Measurements from ENCODE around the gene ACER2.
A peak's percentile ranks its signal among the peaks of the same experiment; 100 is the strongest.
"Not testable (repeated sequence)": the region's sequence is repeated elsewhere in the genome, so short reads cannot be mapped to it uniquely, and the experiment has no call there.

ACER2 gene

DNA sequence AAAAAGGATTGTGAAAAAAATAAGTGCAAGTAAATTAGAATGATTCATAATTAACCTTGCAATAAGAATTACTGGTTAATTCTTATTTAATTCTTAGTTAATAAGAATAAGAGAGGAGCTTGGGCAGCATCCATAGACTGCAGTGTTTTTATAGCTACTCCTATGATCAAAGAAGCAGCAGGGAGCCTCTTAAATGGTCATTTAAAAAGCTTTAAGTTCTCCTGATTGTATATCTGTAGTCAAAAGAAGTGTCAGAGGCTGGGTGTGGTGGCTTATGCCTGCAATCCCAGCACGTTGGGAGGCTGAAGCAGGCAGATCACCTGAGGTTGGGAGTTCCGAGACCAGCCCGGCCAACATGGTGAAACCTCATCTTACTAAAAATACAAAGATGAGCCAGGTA, 14.4 kb downstream of the ACER2 start:
- Mint-ChIP-seq H3K4me1 (ENCODE audit: low read depth) (no peaks in the 10 kb centered on the region), H3K9me3 (no peaks in the 10 kb centered on the region), H3K27ac (no peak overlapping the region), H3K36me3 (ENCODE audit: low read depth) (peaks cover 3% of the 10 kb centered on the region), H3K27me3 (ENCODE audit: low read depth) (no peaks in the 10 kb centered on the region), H3K4me3 (no peak overlapping the region)

DNA sequence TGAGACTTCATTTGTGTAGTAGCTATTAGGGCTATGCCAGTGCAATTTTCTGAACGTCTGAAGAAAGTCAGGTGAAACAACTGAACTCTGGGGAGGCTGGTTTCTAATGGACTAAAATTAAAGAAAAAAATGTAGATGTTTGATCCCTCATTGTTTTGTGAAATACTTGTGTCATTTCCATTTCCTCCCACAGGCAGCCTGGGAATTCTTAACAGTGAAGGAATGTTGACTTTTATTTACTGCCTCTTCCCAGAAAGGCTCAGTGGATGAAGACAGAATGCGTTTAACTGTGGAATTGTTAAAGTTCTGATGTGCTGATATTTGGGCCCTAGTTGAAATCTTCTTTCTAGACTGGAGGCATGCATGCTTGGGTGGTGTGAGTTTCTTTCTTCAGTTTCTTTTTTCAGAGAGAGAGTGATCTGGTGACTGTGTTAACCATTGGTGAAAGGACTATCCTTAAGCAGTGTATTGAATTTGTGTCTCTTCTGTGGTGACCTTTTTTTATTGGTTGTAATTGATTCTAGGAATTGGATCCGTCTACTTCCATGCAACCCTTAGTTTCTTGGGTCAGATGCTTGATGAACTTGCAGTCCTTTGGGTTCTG, 15.5 kb downstream of the ACER2 start:
- H3K36me3 Mint-ChIP-seq (ENCODE audit: low read depth): peaks cover 3% of the 10 kb centered on the region
- no peaks in the 10 kb centered on the region for H3K9me3 Mint-ChIP-seq
- H3K4me3 Mint-ChIP-seq: no peak overlapping the region
- H3K27me3 Mint-ChIP-seq (ENCODE audit: low read depth): no peaks in the 10 kb centered on the region
- no peaks in the 10 kb centered on the region for H3K4me1 Mint-ChIP-seq (ENCODE audit: low read depth)
- no peak overlapping the region for H3K27ac Mint-ChIP-seq

DNA sequence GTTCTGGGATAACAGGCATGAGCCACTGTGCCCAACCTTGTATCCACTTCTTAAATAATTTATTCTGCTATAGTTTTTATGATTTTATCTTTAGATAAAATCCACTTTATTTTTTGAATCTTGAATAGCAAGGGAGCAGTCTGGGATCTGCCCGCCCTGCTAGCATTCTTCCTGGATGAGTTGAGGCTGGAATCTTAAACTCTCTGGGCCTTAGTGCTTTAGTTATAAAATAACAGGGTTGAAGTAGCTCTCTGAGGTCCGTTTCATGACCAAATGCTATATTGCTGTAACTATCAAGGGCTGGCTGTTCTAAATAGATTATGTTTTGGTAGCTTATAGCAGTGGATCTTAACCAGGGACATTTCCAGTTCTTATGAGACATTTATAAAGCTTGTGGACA, 20.8 kb downstream of the ACER2 start:
- no peak overlapping the region for H3K4me3 Mint-ChIP-seq
- no peak overlapping the region for H3K27ac Mint-ChIP-seq
- H3K9me3 Mint-ChIP-seq: no peaks in the 10 kb centered on the region
- H3K36me3 Mint-ChIP-seq (ENCODE audit: low read depth): peaks cover 2% of the 10 kb centered on the region
- peaks cover 2% of the 10 kb centered on the region for H3K4me1 Mint-ChIP-seq (ENCODE audit: low read depth)
- H3K27me3 Mint-ChIP-seq (ENCODE audit: low read depth): no peaks in the 10 kb centered on the region

DNA sequence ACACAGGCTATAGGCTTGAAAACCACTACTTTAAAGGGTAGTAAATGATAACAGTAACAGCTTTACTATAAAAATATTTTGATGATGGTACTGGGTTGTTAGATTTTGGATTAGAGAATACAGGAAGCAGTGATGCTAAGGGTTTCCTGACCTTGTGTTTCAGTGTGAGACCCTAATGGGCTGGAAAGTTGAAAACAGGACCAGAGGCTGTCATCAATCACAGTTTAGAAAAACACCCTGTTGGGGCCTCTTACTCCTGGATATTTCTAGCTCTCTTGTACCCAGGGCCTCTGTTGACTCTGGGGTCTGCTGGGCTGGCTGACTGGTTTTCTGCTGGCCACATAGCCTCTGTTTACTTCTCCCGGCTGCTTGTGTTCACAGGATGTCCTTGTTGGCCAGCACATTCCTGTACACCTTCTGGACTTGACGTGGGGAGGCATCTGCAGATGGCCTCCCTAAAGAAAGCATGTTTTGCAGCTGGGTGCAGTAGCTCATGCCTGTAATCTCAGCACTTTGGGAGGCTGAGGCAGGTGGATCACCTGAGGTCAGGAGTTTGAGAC, 21.5 kb downstream of the ACER2 start:
- no peaks in the 10 kb centered on the region for H3K9me3 Mint-ChIP-seq
- H3K4me1 Mint-ChIP-seq (ENCODE audit: low read depth): peaks cover 2% of the 10 kb centered on the region
- no peaks in the 10 kb centered on the region for H3K27me3 Mint-ChIP-seq (ENCODE audit: low read depth)
- H3K4me3 Mint-ChIP-seq: no peak overlapping the region
- H3K27ac Mint-ChIP-seq: no peak overlapping the region
- peaks cover 2% of the 10 kb centered on the region for H3K36me3 Mint-ChIP-seq (ENCODE audit: low read depth)

DNA sequence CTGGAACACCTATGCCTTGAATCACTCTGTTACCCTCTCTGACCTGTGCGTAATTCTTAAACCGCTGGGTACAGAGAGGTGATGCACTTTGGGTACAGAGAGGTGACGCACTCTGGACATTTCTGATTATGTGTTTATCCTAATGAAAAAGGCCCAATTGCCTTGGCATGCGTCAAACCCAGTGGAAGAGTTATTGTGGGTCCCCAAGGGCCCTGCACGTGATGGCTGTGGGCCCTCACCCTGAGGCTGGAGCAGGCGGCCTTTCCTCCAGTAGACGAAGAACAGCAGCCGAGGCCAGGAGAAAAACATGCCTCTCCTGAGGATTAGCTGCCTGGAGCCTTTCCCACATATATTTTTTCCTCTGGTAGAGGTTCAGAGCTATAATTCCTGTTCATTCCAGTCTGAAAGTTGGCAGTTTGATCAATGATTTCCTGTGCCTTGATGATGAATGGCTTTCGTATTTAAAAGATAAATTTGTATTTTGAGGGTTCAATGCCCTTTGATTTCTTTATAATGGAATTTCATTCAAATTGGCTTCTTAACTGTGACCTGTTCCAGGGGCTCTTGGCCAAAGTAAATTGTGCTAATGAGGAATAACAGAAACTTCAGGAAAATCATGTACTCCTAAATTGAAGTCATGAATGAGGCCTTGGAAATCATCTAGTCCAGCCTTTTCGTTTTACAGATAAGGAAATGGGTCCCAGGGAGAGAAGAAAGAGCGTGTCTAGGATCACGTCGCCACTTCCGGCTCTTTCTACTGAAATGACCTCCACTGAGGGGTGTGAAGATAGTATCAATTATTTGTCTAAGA, 22.8 kb downstream of the ACER2 start:
- no peak overlapping the region for H3K27ac Mint-ChIP-seq
- no peaks in the 10 kb centered on the region for H3K9me3 Mint-ChIP-seq
- H3K36me3 Mint-ChIP-seq (ENCODE audit: low read depth): peaks cover 2% of the 10 kb centered on the region
- H3K4me1 Mint-ChIP-seq (ENCODE audit: low read depth): peaks cover 2% of the 10 kb centered on the region
- H3K27me3 Mint-ChIP-seq (ENCODE audit: low read depth): no peaks in the 10 kb centered on the region
- H3K4me3 Mint-ChIP-seq: no peak overlapping the region

DNA sequence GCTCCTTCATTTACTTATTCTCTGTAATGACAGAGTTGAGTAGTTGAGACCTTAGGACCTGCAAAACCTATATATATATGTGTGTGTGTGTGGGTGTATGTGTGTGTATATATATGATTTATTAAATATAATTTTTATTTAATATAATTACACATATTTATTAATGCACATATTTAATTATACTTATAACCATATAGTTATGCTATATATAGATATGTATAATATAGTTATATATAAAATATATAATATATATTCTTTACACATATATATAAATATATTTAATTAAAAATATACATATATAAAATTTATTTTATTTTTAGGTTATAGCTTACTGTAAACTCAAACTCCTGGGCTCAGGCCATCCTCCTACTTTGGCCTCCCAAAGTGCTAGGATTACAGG, 23.7 kb downstream of the ACER2 start:
- Mint-ChIP-seq H3K27me3 (ENCODE audit: low read depth) (no peaks in the 10 kb centered on the region), H3K4me3 (no peak overlapping the region), H3K4me1 (ENCODE audit: low read depth) (peaks cover 2% of the 10 kb centered on the region), H3K36me3 (ENCODE audit: low read depth) (peaks cover 2% of the 10 kb centered on the region), H3K9me3 (no peaks in the 10 kb centered on the region), H3K27ac (no peak overlapping the region)

DNA sequence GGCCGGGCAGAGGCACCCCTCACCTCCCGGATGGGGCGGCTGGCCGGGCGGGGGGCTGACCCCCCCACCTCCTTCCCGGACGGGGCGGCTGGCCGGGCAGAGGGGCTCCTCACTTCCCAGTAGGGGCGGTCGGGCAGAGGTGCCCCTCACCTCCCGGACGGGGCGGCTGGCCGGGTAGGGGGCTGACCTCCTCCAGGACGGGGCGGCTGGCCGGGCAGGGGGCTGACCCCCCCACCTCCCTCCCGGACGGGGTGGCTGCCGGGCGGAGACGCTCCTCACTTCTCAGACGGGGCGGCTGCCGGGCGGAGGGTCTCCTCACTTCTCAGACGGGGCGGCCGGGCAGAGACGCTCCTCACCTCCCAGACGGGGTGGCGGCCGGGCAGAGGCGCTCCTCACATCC, 24.9 kb downstream of the ACER2 start:
- not testable (repeated sequence) for H3K4me1 Mint-ChIP-seq (ENCODE audit: low read depth); H3K27me3 Mint-ChIP-seq (ENCODE audit: low read depth); H3K4me3 Mint-ChIP-seq; H3K27ac Mint-ChIP-seq; H3K36me3 Mint-ChIP-seq (ENCODE audit: low read depth); H3K9me3 Mint-ChIP-seq

DNA sequence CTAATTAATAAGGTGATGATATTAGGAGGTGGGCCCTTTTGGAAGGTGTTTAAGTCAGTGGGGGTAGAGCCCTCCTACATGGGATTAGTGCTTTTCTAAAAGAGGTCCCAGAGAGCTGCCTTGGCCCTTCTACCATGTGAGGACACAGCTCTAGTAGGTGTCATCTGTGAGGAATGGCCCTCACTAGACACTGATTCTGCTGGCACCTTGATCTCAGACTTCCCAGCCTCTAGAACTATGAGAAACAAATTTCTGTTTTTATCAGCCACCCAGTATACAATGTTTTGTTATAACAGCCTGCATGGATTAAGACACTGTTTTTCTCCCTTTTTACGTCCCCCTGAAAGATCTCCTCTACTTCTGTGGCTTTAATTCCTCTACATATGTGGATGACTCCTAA, 31.6 kb downstream of the ACER2 start:
- H3K27ac Mint-ChIP-seq: no peak overlapping the region
- peaks cover 12% of the 10 kb centered on the region for H3K4me1 Mint-ChIP-seq (ENCODE audit: low read depth)
- H3K36me3 Mint-ChIP-seq (ENCODE audit: low read depth): peaks cover 2% of the 10 kb centered on the region
- no peaks in the 10 kb centered on the region for H3K9me3 Mint-ChIP-seq
- no peak overlapping the region for H3K4me3 Mint-ChIP-seq
- no peaks in the 10 kb centered on the region for H3K27me3 Mint-ChIP-seq (ENCODE audit: low read depth)

DNA sequence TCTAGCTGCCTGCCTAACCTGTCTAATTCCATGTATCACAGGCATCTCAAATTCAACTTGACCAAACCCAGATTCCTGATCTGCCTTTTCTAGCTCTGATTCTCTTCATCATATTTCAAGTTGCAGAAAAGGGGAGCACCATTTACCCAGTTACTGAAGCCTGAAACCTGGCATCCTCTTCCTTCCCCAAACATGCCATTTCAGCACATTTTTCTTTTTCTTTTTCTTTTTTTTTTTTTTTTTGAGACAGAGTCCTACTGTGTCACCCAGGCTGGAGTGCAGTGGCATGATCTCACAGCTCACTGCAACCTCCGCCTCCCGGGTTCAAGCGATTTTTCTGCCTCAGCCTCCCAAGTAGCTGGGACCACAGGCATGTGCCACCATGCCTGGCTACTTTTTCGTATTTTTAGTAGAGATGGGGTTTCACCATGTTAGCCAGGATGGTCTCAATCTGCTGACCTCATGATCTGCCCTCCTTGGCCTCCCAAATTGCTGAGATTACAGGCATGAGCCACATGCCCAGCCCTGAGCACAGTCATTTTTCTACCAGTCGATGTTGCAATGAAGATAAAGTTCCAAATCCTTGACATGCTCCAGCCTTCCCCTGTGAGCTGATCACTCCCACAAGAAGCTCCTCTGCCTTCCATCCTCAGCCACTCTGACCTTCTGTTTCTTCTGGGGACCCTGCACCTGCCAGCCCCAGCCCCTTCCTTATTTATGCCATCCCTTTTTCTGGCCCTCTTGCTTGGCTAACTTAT, 32.2 kb downstream of the ACER2 start:
- Mint-ChIP-seq H3K4me3 (peak overlapping the region; percentile 59), H3K36me3 (ENCODE audit: low read depth) (peaks cover 2% of the 10 kb centered on the region)

DNA sequence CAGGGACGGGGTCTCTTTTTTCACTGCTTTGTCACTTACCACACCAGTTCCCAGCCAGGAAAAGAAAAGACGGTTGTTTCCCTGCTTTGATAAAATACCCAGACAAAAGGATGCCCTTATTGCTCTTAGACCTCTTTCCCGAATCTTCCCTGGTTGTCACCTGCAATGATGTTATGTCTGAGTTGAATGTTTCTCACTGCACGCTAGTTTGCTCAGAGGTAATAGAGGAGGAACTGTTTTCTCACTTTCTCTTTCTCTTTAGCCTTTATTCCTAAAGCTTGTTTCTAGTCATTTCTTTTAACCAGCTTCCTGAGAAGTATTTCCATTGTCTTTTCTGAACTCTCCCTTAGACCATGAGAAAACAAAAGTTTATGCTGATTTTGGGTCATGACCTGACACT, 32.9 kb downstream of the ACER2 start:
- peak overlapping the region; percentile 61 for H3K27ac Mint-ChIP-seq
- no peaks in the 10 kb centered on the region for H3K9me3 Mint-ChIP-seq
- no peaks in the 10 kb centered on the region for H3K27me3 Mint-ChIP-seq (ENCODE audit: low read depth)
- peaks cover 2% of the 10 kb centered on the region for H3K36me3 Mint-ChIP-seq (ENCODE audit: low read depth)
- peak overlapping the region; percentile 59 for H3K4me3 Mint-ChIP-seq
- H3K4me1 Mint-ChIP-seq (ENCODE audit: low read depth): peaks cover 12% of the 10 kb centered on the region

More for the DNA sequence above, 32.2 kb downstream of the ACER2 start:
- no peaks in the 10 kb centered on the region for H3K9me3 Mint-ChIP-seq
- no peaks in the 10 kb centered on the region for H3K27me3 Mint-ChIP-seq (ENCODE audit: low read depth)
- peak overlapping the region; percentile 27 for H3K27ac Mint-ChIP-seq
- peaks cover 12% of the 10 kb centered on the region for H3K4me1 Mint-ChIP-seq (ENCODE audit: low read depth)

DNA sequence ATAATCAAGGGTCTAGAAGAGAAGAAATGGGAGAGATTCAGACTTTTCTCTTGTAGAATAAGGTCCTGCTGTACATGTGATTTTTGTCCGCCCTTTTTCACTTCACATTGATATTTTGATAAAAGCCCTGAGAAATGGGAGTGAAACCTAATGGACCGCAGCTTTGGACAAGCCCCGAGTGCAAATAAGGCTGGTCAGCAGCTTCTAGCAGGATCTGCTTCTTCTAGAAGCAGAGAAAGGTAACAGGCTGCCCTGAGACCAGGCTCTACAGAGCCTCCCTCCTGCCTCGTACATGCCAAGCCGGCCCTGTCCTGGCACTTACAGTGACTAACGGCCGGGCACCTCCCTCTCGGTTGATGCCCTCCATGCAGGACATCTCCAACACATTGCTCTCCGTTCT, 33.4 kb downstream of the ACER2 start:
- peaks cover 2% of the 10 kb centered on the region for H3K36me3 Mint-ChIP-seq (ENCODE audit: low read depth)
- peak overlapping the region; percentile 21 for H3K27ac Mint-ChIP-seq

DNA sequence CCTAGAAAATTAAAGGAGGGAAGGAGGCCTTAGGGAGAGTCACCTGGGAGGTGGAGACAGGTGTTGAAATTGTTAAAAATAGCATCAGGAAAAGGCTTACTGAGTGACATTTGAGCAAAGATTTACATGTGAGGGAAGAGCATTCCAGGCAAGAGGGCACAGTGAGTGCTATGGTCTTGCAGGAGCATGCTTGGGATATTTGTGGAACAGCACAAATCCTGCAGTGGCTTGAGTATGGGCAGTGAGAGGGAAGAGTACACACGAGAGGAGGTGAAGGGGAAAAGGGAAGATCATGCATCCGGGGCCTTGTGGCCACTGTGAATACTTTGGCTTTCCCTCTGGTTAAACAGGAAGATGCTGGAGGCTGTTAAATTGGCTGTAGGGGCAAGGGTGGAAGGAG, 36.6 kb downstream of the ACER2 start:
- H3K27ac Mint-ChIP-seq: peak overlapping the region; percentile 2
- H3K4me3 Mint-ChIP-seq: no peak overlapping the region
- peaks cover 2% of the 10 kb centered on the region for H3K36me3 Mint-ChIP-seq (ENCODE audit: low read depth)
- H3K9me3 Mint-ChIP-seq: no peaks in the 10 kb centered on the region
- no peaks in the 10 kb centered on the region for H3K27me3 Mint-ChIP-seq (ENCODE audit: low read depth)
- peaks cover 11% of the 10 kb centered on the region for H3K4me1 Mint-ChIP-seq (ENCODE audit: low read depth)

More for the DNA sequence above, 33.4 kb downstream of the ACER2 start:
- H3K9me3 Mint-ChIP-seq: no peaks in the 10 kb centered on the region
- H3K4me1 Mint-ChIP-seq (ENCODE audit: low read depth): peaks cover 12% of the 10 kb centered on the region
- H3K27me3 Mint-ChIP-seq (ENCODE audit: low read depth): no peaks in the 10 kb centered on the region
- no peak overlapping the region for H3K4me3 Mint-ChIP-seq

DNA sequence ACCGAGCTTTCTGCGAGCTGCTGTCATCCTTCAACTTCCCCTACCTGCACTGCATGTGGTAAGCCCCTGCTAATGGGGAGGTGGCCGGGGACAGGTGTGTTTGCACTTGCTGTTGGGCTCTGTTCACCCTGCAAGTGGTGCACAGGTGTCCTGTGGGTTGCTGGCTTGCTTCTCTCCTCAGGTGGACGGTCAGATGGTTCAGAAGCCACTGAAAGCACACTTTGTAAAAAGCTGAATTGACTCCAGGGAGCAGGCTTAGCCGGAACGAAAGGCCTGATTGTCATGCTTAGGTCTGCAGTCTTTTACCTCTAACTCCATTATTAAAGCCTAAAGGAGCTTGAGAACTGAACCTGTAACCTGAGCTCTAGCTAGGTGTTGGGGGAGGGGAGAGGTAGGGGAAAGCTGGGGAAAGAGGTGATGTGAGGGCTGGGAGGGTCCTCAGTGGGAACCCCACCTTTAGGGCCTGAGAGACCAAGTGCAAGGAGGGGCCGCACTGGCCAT, 37.6 kb downstream of the ACER2 start:
- no peaks in the 10 kb centered on the region for H3K9me3 Mint-ChIP-seq
- H3K36me3 Mint-ChIP-seq (ENCODE audit: low read depth): no peaks in the 10 kb centered on the region
- no peak overlapping the region for H3K4me3 Mint-ChIP-seq
- no peaks in the 10 kb centered on the region for H3K27me3 Mint-ChIP-seq (ENCODE audit: low read depth)
- peaks cover 6% of the 10 kb centered on the region for H3K4me1 Mint-ChIP-seq (ENCODE audit: low read depth)
- H3K27ac Mint-ChIP-seq: no peak overlapping the region

DNA sequence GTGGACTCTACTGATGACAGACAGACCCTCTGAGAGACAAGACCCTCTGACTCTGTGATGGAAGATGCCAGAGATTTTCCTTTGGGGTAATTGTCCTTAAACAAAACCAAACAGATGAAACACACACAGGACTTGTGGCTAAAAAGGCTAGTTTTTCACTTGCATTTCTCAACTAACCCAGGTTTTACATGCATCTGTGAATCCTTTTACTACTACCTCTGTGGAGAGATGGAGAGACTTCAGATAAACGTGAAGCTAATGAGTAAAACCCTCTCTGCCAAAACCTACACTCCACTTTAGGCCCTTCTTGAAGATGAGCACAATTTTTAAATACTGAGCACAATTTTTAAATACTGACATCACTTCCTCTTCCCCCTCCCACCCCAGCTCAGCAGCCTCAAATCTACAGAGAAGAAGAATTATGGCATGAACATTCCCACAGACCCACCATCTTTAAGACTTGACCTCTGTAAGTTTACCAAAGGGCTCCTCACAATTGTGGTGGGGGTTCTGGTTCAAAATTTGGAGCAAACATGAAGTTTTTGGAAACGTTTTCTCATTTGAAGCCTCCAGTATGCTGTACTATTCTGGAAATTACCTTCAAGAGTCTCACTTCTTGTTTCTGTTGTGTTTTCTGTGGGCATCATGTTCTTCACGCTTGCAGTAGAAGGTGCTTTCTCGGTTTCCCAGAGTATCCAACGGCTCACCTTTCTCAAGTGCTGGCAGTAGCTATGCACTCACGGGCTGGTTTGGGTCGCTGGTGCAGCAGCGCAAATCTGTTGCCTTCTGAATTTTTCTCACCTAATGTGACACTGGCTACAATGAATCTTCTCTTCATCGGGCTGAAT, 42.7 kb downstream of the ACER2 start:
- no peak overlapping the region for H3K4me3 Mint-ChIP-seq
- no peaks in the 10 kb centered on the region for H3K27me3 Mint-ChIP-seq (ENCODE audit: low read depth)
- H3K27ac Mint-ChIP-seq: no peak overlapping the region
- H3K9me3 Mint-ChIP-seq: no peaks in the 10 kb centered on the region
- peaks cover 3% of the 10 kb centered on the region for H3K4me1 Mint-ChIP-seq (ENCODE audit: low read depth)
- H3K36me3 Mint-ChIP-seq (ENCODE audit: low read depth): no peaks in the 10 kb centered on the region

All from T-helper 1 cell treated with Interleukin-12 subunit alpha and Interleukin-12 subunit beta and Interleukin-4 antibody, amounts not matched to agents 30 μg/mL and 1 μg/mL, for 36 hours (primary cell).